Right forelimb (tissue), 1 donor: Measurements from ENCODE around the gene CCDC148.

Experiments used
- DNase-seq: peaks from one replicate; pipeline ENCODE4 v3.0.0-alpha.2; 2018

The CCDC148 gene

DNA sequence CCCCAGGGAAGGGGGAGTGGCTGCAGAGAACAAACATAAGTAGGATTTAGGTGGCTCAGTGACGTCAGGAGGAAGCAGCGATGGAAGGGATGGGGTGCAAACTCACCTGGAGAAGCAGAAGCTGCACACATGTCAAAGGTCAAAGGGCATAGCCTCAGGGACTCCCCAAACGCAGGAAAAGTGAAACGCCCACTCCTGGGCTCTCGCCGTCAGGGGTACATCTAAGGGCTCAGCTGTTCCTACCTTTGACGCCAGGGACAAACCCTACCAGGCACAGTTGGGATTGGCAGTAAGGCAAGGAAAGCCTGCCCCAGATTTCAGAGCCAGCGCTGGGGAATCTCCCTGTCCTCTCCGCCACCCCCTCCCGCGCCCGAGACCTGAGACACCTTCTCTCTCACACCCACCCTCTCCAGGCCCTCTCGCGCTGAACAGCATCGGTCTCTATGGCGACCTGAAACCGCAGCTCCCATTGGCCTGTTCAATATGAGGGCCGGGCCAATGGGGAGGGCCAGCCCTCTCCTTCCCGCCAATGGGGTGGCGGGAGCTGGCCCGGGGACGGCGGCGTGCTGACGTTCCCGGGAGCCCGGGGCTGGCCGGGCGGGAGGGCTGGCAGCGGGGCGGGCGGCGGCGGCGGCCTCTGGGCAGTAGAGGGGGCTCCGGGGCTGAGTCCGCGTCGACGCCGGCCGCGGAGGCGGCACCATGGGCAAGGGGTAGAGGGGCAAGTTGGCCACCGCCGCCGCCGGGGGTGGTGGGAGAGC lies at the start of gene CCDC148, which contains the start of gene PKP4:
CCDC148 (minus strand) TSS at position 445 of the 758 bp plus-strand sequence; CDS start at position 131, 314 bp downstream.
PKP4 (plus strand) TSS at position 644 of the 758 bp plus-strand sequence. CDS start 76,233 bp downstream, outside the sequence.
- peak; percentile 92 for DNase-seq

DNA sequence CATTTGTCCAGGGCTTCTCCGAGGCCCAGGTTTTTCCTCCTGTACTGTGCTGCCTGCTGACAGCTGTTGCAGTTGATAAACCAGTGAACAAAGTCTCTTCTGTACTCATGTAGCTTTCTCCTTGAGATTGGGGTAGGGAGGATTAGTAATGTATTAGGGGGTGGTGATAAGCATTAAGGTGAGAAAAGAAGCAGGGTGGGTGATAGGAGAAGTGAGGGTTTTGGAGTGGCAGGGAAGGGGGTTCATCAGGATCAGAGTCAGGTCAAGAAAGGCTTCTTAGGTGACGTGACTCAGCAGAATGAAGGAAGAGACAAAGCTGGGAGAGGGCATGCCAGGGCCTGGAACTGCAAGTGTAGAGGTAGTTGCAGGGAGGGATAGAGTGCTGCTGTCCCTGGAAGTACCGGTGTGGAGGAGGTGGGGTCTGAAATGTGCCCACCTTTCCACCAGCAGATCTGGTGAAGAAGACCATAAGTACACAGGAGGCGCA lies 48.9 kb upstream of the CCDC148 start:
- DNase-seq: no peak

DNA sequence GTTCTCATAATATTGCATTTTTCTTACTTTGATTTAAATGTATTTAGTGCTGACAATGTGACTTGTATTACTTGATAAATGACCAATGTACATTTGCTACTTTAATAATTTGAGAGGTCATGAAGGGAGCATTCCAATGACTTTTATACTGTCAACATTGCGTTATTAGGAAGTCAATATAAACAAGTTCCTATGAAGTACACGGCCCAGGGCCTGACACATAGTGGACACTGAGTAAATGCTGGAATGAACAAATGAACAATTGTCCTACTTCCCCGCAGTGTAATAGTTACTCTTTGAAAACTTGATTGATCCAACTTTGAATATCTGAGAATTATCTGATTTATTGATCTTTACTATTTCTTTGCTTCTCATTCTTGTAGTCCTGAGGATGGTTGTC lies 47.5 kb upstream of the CCDC148 start:
- no peak for DNase-seq

DNA sequence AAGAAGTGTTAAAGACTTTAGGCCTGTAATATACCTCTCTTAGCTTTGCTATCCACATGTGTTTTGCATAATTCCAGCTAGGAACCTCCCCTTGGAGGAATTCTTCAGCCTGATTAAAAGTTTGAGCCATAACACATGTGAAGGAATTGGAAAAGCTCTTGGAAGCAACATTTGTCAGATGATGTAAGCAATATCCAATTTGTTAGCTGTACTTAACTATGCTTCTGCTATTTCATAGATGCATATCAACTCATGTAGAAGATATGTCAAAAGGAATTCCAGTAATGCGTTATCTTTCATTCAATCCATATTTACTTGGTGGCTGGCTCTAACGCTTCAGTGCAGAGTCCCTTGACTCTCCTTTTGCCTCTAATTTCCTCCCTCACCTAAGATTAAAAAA lies 46.4 kb upstream of the CCDC148 start:
- no peak for DNase-seq

DNA sequence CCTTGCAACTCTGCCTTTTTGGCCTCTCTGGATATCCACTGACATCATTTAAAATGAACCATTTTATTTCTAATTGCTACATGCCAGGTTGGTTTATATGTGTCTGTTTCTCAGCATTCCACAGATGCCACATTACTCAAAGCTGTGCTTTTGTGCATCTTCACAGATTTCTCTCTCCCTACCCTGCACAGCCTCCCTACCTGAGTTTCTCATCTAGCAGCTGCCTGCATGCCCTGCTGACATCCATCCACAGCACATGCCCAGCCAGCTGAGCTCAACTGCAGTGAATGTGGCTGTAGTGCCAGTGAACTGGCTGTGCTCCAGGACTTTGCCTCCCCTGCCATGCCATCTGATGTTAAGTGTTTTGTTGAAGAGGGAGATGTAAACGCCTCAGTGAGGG lies 44.7 kb upstream of the CCDC148 start:
- no peak for DNase-seq

DNA sequence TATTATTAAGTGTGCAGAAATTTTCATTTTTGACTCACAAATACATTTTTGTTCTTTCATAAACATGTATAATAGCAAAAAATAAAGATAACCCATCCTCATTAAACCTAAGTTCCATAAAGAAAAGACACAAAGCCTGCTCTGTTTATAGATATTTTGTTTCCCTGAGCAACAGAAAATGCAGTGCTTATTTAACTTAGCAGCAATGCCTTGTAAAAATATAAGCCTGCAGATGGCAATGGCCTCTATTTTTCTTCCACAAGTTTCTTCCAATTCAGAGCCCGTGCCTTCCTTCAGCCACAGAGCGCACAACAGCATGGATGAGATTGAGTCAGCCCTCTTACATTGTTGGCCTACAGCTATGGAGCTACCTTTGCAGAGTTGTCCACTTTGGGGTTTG lies 43.8 kb upstream of the CCDC148 start:
- DNase-seq: no peak

DNA sequence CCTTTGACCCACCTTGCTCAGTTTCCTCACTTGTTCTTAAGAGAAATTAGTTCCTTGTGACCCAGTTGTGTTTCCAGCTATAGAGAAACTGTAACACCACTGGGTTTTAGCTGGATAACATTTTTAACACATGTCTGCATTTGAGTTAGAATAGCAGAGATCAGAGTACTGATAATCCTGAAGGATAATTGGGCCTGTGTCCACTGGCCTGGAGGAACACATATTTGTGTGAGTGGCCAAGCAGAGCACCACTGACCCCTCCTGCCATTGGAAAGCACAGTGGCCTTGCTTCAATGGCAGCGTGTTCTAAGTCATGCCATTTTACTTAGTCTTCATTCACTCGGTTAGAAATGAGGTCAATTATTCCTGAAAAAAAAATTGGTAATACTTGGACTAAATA lies 42.8 kb upstream of the CCDC148 start:
- no peak for DNase-seq

DNA sequence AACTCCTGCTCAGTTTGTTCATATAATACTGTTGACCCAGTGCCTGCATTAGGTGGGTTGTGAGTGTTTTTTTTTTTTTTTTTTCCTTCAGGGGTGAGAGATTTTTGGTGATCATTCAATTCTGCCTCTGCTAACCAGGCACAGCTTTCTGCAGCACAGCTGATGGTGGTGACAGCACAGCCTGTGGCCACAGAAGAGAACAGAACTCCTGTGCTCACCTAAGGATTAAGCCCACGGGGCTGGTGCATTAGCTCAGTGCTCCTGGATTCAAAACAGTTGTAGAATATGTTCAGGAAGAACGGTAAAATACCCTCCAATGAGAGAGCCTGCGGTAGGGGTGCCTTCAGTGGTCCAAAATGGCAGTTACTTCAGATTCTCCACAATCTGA lies 42.2 kb upstream of the CCDC148 start:
- DNase-seq: no peak

DNA sequence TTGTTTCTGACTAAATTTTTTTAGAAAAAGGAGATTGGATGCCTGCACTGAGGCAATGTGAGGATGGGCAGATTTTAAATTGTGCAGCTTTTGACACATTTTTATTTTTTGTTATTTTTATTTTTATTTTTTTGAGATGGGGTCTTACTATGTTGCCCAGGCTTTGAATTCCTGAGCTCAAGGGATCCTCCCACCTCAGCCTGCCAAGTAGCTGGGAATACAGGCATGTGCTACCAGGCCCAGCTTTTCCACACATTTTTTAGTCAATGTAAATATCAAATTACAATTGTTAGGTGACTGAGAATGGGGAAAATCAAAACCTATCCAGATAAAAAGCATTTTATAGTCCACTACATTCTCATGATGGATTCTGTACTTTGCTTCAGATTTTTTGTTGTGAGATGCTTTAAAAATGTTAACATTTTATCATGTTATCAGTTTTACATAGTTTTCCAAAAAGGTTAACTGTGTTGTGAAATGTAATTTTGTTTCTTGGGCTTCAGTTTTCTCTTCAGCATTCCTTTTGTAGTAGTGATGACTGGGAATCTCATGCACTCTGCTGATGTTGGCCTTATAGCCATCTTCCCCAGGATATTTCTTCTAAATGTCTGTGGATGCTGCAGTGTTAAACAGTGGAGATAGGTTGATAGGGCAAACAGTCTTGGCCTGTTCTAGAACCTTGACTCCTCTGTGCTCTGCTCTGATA lies 41.6 kb upstream of the CCDC148 start:
- no peak for DNase-seq

DNA sequence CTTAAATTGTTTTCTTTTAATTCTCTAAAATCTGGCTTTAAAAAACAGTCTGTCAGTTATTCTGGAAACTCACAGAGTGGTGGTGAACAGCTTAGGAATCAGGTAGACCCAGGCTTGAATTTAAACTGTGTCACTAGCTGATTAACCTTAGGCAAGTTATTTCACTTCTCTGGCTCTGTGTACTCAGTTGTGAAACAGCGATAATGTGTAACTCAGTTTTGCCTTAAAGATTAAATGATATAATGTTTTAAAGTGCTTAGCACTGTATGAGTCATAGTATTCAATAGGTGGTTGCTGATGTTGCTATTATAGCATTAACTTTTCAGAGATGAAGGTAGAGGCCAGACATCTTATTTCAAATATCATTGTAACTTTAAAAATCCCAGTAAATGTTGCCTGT lies 40.9 kb upstream of the CCDC148 start:
- no peak for DNase-seq

DNA sequence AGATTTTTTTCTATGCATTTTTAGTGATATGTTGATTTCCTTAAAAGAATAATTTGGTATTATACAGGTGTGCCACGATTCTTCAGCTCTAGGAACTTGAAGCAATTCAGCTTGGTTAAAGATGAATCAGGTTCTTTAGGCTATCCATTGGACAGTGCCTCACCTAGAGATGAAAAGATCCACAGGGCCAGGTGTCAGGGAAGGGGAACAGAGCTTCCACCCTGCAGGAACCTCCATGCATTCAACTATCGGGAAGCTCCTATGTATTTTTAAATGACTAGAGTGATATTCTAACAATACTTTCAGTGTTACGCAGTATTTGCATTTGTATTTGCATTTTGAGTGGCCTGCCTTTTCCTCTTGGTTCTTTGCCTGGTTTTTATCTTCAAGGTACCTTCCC lies 40.4 kb upstream of the CCDC148 start:
- DNase-seq: no peak

DNA sequence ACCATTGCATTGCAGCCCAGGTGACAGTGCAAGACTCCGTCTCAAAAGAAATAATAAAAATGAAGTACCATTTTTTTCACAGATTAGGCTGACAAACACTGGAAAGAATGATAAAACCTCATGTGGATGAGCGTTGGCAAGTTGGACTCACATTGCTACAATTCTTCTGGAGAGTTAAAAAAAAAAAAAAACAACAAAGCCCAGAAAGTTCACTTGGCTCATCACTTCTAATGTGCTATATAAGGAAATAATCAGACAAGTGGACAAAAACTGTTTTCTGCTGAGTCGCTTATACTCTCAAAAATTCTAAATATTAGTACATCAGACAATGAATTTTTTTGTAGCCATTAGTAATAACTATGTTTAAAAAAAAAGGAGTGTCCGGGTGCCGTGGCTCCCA lies 38.6 kb upstream of the CCDC148 start:
- no peak for DNase-seq

DNA sequence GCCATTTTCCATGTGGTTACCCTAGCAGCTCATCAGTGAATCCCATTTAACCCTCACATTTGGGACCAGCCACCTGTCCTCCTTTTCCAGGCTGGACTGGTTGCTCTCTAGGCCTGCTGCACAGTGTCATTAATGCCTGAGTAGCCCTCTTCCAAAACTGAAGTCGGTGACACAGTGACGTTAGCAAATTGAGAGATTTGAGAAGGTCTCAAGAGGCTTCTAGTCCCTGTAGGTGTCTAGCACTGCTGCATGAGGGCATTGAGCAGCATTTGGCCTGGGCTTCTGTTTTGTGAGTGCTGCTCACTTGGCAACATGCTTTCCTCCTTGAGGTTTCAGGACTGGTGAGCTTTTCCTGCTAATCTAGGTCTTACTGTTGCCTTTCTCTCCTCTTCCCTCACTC lies 36.9 kb upstream of the CCDC148 start:
- DNase-seq: no peak

DNA sequence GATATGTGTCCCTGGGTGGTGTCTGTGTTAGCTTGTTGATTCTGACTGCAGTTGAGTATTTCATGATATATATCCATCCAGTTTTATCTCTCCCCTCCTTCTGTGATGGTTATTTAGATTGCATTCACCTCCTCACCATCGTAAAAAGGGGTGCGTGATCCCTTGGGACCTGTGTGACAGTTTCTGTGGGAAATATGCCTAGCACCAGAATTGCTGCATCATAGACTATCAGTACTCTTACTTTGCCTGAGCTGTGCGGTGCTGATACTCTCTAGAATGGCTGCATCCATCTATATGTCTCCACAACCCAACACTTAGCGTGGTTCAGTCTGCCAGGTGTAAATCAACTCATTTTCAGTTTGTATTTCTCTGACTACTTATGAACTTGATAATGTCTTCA lies 34.5 kb upstream of the CCDC148 start:
- no peak for DNase-seq

DNA sequence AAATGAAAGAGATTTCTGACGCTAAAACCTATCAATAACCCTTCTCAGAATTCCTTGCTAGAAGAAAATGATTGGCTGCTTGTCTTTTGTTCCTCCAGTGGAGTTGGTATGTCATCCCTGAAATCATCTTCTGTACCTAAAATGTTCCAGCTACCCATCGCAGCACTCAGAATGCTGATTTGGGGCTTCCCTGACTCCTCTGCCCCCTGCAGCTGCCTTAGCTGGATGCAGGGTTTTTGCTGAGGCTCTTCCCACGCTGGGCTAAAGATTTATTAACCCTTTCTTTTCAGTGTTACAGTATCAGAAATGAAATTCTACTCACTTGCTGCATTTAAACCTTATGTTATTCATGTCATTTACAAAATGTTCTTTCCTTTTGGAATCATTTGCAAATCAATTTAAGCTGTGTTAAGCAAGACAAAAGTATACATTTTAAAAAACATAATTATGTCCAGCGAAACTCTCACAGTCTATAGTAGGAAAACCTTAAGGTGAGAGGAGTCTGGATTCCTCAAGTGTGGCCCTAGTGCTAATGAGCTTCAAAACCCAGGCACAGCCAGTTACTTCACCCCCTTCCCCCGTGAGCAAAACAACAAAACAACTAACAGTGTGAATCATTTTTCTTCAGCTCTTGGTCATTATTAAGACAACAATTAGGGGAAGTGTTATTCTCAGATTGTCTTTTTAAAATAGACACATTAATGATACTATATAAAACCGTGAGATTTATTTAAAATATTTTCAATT lies 33.0 kb upstream of the CCDC148 start:
- no peak for DNase-seq

DNA sequence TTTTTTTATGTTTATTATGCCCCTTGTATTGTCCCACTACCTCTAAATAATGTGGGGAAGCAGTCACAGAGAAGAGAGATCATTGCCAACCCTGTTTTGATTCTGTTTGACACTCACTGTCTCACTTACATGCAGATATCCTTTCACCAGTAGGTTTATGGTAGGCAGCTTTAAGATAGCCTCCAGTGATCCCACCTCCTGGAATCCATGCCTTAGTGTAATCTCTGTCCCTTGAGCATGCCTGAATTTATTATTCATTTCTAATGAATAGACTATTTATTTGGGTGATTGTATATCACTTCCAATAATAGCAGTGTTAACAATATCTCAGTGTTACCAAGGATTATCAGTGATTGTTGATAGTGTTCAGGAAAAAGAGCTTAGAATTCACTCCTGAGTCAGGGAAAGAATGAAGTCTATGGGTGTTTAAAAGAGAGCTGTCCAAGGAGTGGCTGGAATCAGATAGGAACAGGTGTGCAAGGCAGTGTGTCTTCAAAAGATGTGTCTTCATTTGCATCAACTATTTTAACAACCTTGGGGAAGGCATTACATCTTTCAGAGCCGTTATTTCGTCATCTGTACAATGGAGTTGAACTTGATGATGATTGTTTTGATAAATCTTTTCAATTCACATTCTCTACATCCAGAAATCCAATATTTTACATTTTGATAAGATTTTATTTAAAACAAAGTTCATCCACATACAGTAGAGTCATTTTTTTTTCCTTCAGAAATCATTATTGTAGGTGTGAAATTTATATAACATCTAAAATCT lies 32.1 kb upstream of the CCDC148 start:
- no peak for DNase-seq

DNA sequence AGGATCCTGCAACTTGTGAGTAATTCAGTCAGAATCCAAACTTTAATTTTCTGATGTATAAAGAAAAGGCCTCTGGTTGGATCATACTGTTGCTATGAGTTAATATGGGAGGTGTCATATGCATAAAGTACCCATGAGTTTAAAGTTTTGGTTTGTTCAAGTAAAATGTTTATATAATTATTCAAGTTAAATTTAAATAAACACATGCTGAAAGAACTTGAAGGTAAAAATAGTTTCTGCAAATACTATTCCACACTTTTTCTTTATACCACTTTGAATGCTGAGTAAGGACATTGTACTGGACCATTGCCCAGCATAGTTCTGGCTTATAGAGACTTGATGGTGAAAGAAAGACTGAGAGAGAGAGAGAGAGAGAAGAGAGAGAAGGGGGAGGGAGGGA lies 30.9 kb upstream of the CCDC148 start:
- DNase-seq: no peak

DNA sequence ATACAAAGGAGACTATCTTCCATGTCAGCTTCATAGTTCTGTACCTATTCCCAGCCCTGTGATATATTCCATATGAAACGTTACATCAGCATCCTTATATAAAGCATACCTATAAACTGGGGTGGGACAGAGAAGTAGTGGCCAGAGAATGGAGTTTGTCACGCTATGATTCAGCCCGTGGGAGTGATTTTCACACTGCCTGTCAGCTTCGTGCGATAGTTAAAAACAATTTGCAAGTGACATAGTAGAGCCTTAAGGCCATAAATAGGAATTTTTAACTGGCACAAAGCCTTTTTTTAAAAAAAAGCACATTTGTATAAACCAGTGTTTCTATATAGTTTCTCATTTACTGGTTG lies 30.4 kb upstream of the CCDC148 start:
- no peak for DNase-seq

DNA sequence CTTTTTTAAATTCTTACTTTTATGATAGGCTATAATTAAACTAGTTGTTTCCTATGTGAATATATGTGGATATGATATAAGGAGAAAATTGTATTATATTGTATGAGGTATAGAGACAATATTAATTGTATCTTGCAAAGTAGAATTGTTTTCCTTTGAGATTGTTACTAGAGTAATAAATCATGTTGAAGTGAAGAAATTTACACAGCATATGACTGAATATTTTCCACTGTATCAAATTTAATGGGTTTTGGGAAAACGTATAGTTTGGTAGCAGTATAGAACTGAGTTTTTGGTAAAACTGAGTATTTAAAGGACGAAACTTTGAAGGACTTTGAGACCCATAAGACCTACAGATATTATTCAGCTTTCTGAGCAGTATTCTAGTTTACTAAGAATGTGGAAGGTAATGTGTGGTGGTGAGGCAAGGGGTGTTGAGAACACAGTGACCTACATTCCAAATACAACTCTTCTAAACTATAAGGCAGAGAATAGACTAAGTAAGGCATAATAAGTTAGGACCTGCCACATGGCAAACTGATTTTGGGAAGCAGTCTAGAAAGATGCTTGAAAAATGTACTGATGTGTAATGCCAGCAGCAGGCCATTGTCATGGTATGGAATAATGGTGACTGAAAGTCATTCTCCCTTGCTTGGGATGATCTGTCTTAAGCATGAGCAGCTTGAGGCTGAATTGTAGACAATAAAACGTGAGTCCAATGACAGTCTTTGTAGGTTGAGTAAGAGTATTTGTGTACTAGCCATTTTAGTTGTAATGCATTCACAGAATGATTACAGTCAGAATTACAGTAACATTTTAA lies 29.8 kb upstream of the CCDC148 start:
- DNase-seq: no peak

DNA sequence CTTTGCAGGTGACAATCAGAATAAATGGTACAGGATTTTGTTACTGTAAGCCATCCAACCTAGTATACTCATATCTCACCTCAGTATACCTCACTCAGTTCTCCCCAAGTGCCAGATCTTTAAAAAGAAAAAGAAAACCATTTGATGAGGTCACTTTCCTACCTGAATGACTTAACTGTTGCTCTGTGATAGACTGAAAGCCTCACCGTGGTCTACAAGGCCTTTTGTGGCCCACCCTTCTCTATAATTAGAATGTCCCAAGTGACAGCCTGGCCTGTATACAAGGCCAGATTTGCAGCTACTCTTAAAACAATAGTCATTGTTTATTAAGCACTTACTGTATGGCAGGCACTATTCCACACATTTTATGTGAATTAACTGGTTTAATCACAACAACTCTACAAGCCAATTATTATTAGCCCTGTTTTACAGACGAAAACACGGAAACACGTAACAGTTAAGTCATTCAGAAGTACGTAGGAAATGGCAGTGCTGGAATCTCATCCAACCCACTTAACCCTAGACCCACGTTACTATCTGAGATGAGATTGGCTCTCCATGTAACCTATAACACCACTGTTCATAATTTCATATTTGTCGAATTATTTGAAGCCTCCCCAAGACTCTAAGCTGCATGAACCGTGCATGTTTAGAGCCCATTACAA lies 28.5 kb upstream of the CCDC148 start:
- DNase-seq: no peak

DNA sequence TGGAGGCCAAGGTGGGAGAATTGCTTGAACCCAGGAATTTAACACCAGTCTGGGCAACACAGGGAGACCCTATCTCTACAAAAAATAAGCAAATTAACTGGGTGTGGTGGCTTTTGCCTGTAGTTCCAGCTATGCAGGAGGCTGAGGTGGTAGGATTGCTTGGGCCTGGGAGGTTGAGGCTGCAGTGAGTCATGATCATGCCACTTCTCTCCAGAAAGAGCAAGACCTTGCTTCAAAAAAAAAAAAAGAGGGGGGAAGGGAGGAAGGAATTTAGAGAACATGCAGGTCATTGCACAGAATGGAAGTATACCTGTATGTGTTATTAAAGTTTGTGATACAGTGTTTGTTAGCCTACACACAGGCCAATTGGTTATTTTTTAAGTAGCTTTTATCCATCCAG lies 26.0 kb upstream of the CCDC148 start:
- DNase-seq: no peak
